GM19455 (cell line): ENCODE results near the gene LDHD.

Source experiments
- ATAC-seq: cut with Tn5 transposase; IDR thresholded peaks from one replicate; pipeline ENCODE4 v1.9.1; 2021; ENCODE audit not compliant: unreplicated experiment

The LDHD gene

DNA sequence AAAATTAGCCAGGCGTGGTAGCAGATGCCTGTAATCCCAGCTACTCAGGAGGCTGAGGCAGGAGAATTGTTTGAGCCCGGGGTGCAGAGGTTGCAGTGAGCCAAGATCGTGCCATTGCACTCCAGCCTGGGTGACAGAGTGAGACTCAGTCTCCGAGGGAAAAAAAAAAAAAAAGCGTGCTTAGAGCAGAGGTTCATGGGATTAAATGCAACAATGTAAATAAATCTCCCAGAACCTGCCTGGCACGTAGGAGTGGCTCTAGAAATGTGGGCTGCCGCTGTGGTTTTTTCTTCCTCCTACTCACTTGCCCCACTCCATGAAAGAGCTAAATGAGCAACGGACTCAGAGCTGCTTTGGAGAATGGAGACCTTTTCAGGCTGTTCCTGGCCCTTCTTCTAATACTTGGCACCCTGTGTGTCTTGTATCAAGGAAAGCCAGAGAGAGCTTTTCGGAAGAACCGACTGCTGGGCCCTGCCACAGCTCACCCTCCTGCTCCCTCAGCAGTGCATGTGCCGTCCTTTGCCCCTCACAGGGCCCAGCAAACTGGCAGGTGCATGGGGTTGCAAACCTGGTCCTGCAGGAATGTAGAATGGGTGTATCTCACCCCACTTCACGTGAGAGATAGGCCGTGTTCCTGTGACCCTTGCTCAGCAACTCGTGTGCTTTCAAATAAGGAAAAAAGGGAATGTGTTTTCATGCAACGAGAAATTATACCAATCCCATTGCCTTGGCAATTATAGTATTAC lies 52.0 kb downstream of the LDHD start:
- ATAC-seq: no peak

DNA sequence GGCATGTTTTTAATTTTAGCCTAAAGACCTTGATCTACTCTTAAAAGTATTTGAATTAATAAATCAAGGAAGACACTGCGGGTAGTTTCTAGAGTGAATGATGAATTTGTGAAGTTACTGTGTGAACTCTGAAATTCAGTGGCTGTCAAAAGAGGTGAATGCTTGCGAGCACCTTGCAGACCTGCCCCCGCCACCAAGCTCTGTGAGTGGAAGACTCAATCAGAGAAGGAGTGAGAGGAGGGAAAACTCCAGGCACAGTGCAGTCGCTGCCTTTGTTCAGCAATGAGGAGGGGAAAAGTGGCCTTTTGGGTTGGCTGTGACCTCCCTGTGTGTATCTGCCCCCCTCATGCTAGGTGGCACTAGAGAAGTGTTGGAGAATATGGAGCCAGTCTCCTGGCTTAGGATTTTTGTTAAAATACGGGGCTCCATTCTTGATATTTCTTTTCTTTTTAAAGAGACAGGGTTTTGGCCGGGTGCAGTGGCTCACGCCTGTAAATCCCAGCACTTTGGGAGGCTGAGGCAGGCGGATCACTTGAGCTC lies 53.0 kb downstream of the LDHD start:
- no peak for ATAC-seq

DNA sequence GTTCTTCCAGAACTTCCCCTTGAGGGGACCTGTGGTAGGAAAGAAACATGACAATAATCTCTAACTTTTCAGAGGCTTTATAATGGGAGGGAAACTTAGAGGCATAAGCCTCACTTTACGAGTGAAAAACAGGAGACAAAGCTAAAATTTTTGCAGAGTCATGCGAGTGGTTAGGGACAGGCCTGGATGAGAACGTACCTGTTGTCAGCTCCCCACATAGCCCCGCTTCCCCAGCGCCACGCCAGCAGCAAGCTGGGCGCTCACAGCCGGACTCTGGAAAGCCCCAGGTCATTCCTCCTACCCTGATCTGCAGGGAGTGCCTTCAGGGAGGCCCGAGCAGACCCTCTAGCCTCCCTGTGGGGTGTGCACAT lies 53.6 kb downstream of the LDHD start:
- no peak for ATAC-seq

DNA sequence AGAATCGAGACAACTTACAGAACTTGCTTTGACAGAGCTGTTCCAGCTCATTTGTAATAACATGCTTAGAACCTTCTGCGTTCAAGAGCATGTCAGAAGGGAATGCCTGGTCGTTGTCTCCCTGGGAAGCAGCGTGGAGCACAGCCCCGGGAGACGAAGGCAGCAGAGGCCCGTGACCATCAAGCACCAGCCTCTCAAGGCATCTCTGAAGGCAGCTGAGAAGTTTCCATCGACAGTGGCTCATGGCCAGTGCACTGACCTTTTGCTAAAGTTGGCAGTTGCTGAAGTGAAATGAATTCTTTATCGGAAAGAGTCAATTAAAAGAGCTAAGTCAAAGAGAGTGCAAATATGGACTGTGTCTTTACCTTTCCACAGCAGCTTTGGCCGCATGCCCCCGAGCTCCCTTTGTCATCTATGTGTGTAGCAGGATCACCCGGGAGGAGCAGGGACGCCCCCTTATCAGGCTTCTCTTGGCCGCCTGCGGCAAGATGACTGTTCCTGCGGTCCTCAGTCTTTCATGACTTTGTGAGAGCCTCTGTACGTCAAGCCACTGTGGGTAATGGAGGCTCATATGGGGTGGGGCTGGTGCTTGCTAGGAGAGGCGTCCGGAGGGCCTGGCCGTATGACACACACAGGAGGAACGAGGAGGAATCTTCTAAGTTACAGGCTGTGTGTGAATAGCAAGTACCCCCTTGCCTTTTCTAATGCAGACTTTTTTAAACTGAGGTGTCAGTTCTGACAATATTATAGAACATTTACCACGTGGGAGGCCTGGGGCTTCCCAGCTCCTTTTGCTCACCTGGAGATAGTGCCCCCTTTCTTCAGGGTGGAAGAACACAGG lies 54.2 kb downstream of the LDHD start:
- ATAC-seq: no peak
